Stimulated activated CD4-positive, alpha-beta T cell treated with anti-CD3 and anti-CD28 coated beads, Interleukin-12 subunit alpha, Interleukin-12 subunit beta, amount 100 ng/mL, for 24 hours (primary cell): Measurements from ENCODE around the gene IRF2BPL.

ENCODE experiments used
- DNase-seq, 2 experiments: peaks; one replicate each; pipeline ENCODE4 v3.0.0-alpha.2; 2020; ENCODE audit warnings: low read depth in 2 of 2

Gene IRF2BPL

GRCh38 chr14:77028384-77029231, at the start of gene IRF2BPL:
TSS of gene IRF2BPL (minus strand) at chr14:77028708. CDS start at chr14:77027792, 916 bp downstream.
- peak; percentile 85 to 92 for DNase-seq

- no peak for DNase-seq
These were observed 48.5 kb upstream of the IRF2BPL start for GRCh38 chr14:77077040-77077439.

DNA sequence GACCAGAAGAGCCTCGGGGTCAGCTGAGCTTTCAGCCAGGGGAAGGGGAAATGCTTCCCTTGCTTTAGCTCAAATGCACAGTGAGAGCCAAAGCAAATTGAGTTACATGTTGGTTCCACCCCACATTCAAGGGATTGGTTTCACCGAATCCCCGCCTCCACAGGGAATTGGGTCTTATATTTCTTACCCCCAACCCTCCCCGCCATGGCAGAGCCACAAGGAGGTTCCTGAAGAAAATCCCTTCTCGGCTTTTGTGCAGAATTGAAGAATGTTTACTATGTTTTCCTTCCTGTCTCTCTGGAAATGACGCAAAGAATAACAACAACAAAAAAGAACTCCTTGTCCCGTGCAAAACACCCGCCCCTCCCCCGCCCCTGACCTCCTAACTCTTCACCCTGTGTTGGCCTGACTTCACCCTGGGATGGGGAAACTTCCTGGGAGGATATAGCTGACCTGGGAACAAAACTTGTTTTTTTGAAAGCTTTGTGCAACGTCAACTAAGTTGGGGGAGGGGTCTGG, 47.7 kb upstream of the IRF2BPL start:
- no peak for DNase-seq

DNA sequence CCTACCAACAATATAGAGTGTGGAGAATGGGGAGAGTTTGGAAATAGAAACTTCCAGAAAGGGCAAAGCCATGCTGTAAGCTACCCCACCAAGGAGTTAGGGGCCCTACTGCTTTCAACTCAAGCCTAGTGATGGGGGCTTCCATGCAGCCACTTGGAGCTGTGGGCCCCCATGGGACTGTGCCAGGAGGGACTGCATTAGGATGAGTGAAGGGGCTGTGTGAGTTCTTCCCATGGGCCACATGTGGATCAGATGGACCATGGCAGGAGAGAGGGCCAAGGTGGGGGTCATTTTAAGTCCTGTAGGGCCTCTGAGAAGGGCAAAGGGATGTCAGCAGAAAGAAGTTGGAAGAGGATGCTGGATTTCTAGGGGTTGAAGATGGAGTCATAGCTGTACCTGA, 46.5 kb upstream of the IRF2BPL start:
- DNase-seq = no peak

- no peak for DNase-seq
These were observed 43.5 kb upstream of the IRF2BPL start for GRCh38 chr14:77071938-77072388.

- DNase-seq = no peak
These were observed 41.0 kb upstream of the IRF2BPL start for GRCh38 chr14:77069551-77069950.

- DNase-seq = no peak
These were observed 40.2 kb upstream of the IRF2BPL start for GRCh38 chr14:77068517-77069200.

- peak; percentile 32 to 40 for DNase-seq
These were observed 39.4 kb upstream of the IRF2BPL start for GRCh38 chr14:77067632-77068516.

- no peak for DNase-seq
These were observed 38.2 kb upstream of the IRF2BPL start for GRCh38 chr14:77066578-77067172.

GRCh38 chr14:77065851-77066577, 37.5 kb upstream of the IRF2BPL start:
- DNase-seq = no peak

- DNase-seq = no peak
These were observed 36.1 kb upstream of the IRF2BPL start for GRCh38 chr14:77064521-77065178.

DNA sequence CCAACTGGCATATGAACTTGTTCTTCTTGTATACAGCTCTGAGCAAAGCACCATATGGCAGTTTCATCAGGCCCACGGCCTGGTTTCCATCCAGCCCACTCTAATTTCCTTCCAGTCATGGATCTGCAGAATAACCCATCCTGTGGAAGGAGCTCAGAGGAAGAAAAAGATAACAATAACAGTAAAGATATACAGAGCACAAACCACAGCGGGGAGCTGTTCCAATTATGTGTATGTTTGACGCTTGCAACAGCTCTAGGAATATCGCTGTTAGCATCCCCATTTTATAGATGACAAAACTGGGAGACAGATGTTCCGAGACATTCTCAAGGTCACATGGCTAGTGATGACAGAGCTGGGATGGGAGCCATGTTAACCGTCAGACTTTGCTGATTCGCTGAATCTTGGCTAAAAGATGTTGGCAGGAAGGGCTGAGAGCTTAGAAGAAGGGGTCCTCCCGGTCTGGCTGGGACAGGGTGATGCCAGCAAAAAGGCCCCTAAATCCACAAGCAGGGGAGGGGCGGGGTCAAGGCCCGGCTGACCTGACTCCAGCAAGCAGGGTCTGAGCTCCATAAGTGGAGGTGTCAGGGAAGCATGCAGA, 35.2 kb upstream of the IRF2BPL start:
- no peak for DNase-seq

DNA sequence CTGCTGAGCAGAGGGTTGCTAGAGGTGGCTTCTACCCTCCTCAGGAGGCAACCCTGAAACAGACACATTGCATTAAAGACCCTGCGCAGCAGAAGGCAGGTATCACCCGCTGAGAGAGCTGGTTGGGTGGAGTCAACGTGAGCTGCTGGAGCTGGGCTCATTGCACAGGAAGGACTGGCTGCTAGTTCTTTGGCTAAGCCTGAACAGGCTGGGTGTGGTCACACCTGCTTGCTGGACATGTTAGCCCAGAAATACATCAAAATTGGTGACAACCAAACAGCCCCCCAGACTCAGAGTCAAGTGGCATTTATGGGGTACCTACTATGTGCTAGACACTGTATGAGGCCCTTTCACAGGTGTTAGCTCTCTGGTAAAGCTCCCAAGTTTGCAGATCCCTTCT, 33.8 kb upstream of the IRF2BPL start:
- DNase-seq = no peak

GRCh38 chr14:77061630-77062257, 33.2 kb upstream of the IRF2BPL start:
- no peak for DNase-seq

DNA sequence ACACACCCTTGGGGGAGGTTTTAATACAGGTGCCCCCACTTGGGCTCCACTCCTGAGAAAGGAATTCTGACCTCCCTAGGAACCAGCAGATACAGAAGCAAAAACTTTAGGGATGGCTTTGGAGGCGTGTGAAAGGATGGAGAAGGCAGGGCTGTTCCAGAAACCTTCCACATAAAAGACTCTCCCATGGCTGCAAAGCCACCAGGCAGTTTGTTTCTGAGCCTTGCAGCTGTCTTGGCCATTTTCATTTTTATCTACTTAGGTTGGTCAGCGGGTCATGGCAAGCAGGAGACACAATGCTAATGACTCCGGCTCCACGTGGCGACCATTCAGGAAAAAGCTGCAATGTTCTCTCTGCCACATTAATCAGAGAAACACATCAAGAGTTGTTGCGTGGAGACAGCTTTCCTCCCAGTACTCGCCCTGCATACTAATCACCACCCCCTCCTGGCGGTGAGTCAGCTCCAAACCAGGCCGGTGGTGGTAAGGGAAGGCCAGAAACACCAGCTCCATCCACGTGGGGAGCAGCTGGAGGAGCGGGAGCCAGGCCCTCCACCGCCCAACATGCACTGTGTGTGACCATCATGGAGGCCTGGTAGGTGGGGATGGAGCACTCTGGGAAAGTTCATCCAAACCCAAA, 30.9 kb upstream of the IRF2BPL start:
- DNase-seq = no peak

- no peak for DNase-seq
These were observed 30.3 kb upstream of the IRF2BPL start for GRCh38 chr14:77058785-77059184.

DNA sequence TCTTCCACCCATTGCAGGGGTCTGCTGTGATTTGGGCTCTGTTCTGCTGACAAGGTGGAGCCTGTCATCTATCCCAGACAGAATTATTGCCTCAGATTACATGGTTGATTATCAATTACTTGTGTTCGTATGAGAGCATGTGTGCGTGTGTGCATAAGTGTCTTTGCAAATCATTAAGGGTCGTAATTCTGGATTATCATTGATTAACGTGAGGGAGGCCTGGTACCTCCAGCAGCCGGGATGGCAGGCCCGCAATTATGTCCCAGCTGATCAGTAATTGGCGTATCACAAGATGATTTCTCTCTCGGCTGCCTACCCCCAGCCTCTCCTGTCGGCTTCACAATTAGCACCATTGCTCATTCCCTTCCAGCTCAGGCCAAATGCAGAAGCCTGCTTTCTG, 29.6 kb upstream of the IRF2BPL start:
- DNase-seq = no peak

DNA sequence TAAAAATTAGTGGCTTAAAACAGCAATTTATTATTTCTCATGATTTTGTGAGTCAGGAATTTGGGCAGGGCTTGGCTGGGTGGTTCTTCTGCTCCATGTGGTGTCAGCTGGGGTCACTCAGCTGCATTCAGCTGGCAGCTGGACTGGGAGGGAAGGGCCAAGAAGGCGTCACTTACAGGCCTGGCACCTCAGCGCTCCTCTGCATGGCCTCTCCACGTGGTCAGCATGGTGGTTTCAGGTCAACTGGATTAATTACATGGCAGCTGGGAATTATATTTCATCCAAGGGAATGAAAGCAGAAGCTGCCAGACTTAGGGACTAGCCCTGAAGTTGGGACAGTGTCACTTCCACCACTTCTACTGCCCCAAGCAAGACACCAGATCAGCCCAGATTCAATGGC, 27.5 kb upstream of the IRF2BPL start:
- DNase-seq = no peak

DNA sequence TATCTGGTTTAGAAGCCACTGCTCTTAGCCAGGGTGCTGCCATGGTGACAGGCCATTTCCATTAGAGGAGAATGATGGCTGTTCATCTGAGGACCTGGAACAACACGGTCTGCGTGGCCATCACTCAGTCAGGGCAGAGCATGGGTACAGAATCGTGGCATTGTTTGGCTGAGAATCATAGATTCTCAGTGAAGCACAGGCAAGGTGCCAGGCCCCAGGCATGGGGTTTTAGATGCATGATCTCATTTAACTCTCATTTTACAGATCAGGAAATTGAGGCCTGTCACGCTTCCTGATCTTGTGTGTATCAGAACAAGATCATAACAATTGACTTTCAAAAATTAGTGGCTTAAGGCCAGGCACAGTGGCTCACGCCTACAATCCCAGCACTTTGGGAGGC, 26.8 kb upstream of the IRF2BPL start:
- no peak for DNase-seq
